ENCODE results near the gene ADAM11.
A peak's percentile ranks its signal among the peaks of the same experiment; 100 is the strongest.
"Not testable (repeated sequence)": the region's sequence is repeated elsewhere in the genome, so short reads cannot be mapped to it uniquely, and the experiment has no call there.

Gene ADAM11

GRCh38 chr17:44758414-44759085 lies at the start of gene ADAM11:
TSS of gene ADAM11 (plus strand) at chr17:44758988. CDS start at chr17:44759200, 212 bp downstream.
- no peaks in the 10 kb centered on the region for H3K9me3 ChIP-seq (ENCODE audit: control insufficient read depth, low read depth, low read length)
- H3K36me3 ChIP-seq (ENCODE audit: control insufficient read depth, low read depth, low read length): no peaks in the 10 kb centered on the region
- peak within 1 kb of the TSS; percentile 42 for H3K4me3 ChIP-seq (ENCODE audit: low read length)
- H3K4me1 ChIP-seq (ENCODE audit: control insufficient read depth, low read depth, low read length): no peaks in the 10 kb centered on the region
- H3K27me3 ChIP-seq (ENCODE audit: control insufficient read depth, insufficient read depth, low read length): peaks cover 36% of the 10 kb centered on the region
- no peak within 1 kb of the TSS for H3K9ac ChIP-seq (ENCODE audit: low read length)
- no peak within 1 kb of the TSS for H3K27ac ChIP-seq (ENCODE audit: low read length)

- H3K9me3 ChIP-seq (ENCODE audit: control insufficient read depth, low read depth, low read length): no peaks in the 10 kb centered on the region
- H3K36me3 ChIP-seq (ENCODE audit: control insufficient read depth, low read depth, low read length): peaks cover 19% of the 10 kb centered on the region
- H3K4me3 ChIP-seq (ENCODE audit: low read length): no peak overlapping the region
- H3K4me1 ChIP-seq (ENCODE audit: control insufficient read depth, low read depth, low read length): no peaks in the 10 kb centered on the region
- no peaks in the 10 kb centered on the region for H3K27me3 ChIP-seq (ENCODE audit: control insufficient read depth, insufficient read depth, low read length)
- no peak overlapping the region for H3K9ac ChIP-seq (ENCODE audit: low read length)
- H3K27ac ChIP-seq (ENCODE audit: low read length): no peak overlapping the region
These were observed 39.3 kb upstream of the ADAM11 start for GRCh38 chr17:44719444-44719843.

- Histone ChIP-seq H3K9ac (ENCODE audit: low read length) (no peak overlapping the region), H3K27me3 (ENCODE audit: control insufficient read depth, insufficient read depth, low read length) (no peaks in the 10 kb centered on the region), H3K4me1 (ENCODE audit: control insufficient read depth, low read depth, low read length) (no peaks in the 10 kb centered on the region), H3K36me3 (ENCODE audit: control insufficient read depth, low read depth, low read length) (peaks cover 19% of the 10 kb centered on the region), H3K4me3 (ENCODE audit: low read length) (no peak overlapping the region), H3K27ac (ENCODE audit: low read length) (no peak overlapping the region), H3K9me3 (ENCODE audit: control insufficient read depth, low read depth, low read length) (no peaks in the 10 kb centered on the region)
These were observed 36.5 kb upstream of the ADAM11 start for GRCh38 chr17:44722254-44722653.

GRCh38 chr17:44726121-44726520 lies 32.7 kb upstream of the ADAM11 start:
- peaks cover 33% of the 10 kb centered on the region for H3K36me3 ChIP-seq (ENCODE audit: control insufficient read depth, low read depth, low read length)
- H3K9me3 ChIP-seq (ENCODE audit: control insufficient read depth, low read depth, low read length): not testable (repeated sequence)

GRCh38 chr17:44733753-44734152 lies 25.0 kb upstream of the ADAM11 start:
- no peak overlapping the region for H3K27ac ChIP-seq (ENCODE audit: low read length)
- peaks cover 34% of the 10 kb centered on the region for H3K36me3 ChIP-seq (ENCODE audit: control insufficient read depth, low read depth, low read length)
- H3K9me3 ChIP-seq (ENCODE audit: control insufficient read depth, low read depth, low read length): no peaks in the 10 kb centered on the region
- no peak overlapping the region for H3K4me3 ChIP-seq (ENCODE audit: low read length)
- no peaks in the 10 kb centered on the region for H3K4me1 ChIP-seq (ENCODE audit: control insufficient read depth, low read depth, low read length)
- H3K27me3 ChIP-seq (ENCODE audit: control insufficient read depth, insufficient read depth, low read length): no peaks in the 10 kb centered on the region
- no peak overlapping the region for H3K9ac ChIP-seq (ENCODE audit: low read length)

More at GRCh38 chr17:44726121-44726520, 32.7 kb upstream of the ADAM11 start:
- H3K27me3 ChIP-seq (ENCODE audit: control insufficient read depth, insufficient read depth, low read length); H3K4me3 ChIP-seq (ENCODE audit: low read length); H3K27ac ChIP-seq (ENCODE audit: low read length); H3K9ac ChIP-seq (ENCODE audit: low read length); H3K4me1 ChIP-seq (ENCODE audit: control insufficient read depth, low read depth, low read length): not testable (repeated sequence)

- Histone ChIP-seq H3K27me3 (ENCODE audit: control insufficient read depth, insufficient read depth, low read length) (no peaks in the 10 kb centered on the region), H3K9me3 (ENCODE audit: control insufficient read depth, low read depth, low read length) (no peaks in the 10 kb centered on the region), H3K4me3 (ENCODE audit: low read length) (no peak overlapping the region), H3K36me3 (ENCODE audit: control insufficient read depth, low read depth, low read length) (peaks cover 34% of the 10 kb centered on the region), H3K27ac (ENCODE audit: low read length) (no peak overlapping the region), H3K4me1 (ENCODE audit: control insufficient read depth, low read depth, low read length) (no peaks in the 10 kb centered on the region), H3K9ac (ENCODE audit: low read length) (no peak overlapping the region)
These were observed 24.5 kb upstream of the ADAM11 start for GRCh38 chr17:44734272-44734671.

GRCh38 chr17:44736551-44737240 lies 22.1 kb upstream of the ADAM11 start:
- Histone ChIP-seq H3K9me3 (ENCODE audit: control insufficient read depth, low read depth, low read length) (no peaks in the 10 kb centered on the region), H3K4me3 (ENCODE audit: low read length) (no peak overlapping the region), H3K36me3 (ENCODE audit: control insufficient read depth, low read depth, low read length) (peaks cover 27% of the 10 kb centered on the region), H3K4me1 (ENCODE audit: control insufficient read depth, low read depth, low read length) (no peaks in the 10 kb centered on the region), H3K9ac (ENCODE audit: low read length) (no peak overlapping the region), H3K27ac (ENCODE audit: low read length) (no peak overlapping the region), H3K27me3 (ENCODE audit: control insufficient read depth, insufficient read depth, low read length) (no peaks in the 10 kb centered on the region)

GRCh38 chr17:44738214-44738906 lies 20.4 kb upstream of the ADAM11 start:
- no peaks in the 10 kb centered on the region for H3K4me1 ChIP-seq (ENCODE audit: control insufficient read depth, low read depth, low read length)
- H3K9me3 ChIP-seq (ENCODE audit: control insufficient read depth, low read depth, low read length): no peaks in the 10 kb centered on the region
- H3K4me3 ChIP-seq (ENCODE audit: low read length): no peak overlapping the region
- H3K27me3 ChIP-seq (ENCODE audit: control insufficient read depth, insufficient read depth, low read length): no peaks in the 10 kb centered on the region
- H3K36me3 ChIP-seq (ENCODE audit: control insufficient read depth, low read depth, low read length): peaks cover 27% of the 10 kb centered on the region
- no peak overlapping the region for H3K9ac ChIP-seq (ENCODE audit: low read length)
- no peak overlapping the region for H3K27ac ChIP-seq (ENCODE audit: low read length)

- H3K27me3 ChIP-seq (ENCODE audit: control insufficient read depth, insufficient read depth, low read length): no peaks in the 10 kb centered on the region
- H3K4me1 ChIP-seq (ENCODE audit: control insufficient read depth, low read depth, low read length): no peaks in the 10 kb centered on the region
- H3K27ac ChIP-seq (ENCODE audit: low read length): no peak overlapping the region
- H3K9ac ChIP-seq (ENCODE audit: low read length): no peak overlapping the region
- H3K9me3 ChIP-seq (ENCODE audit: control insufficient read depth, low read depth, low read length): no peaks in the 10 kb centered on the region
- no peak overlapping the region for H3K4me3 ChIP-seq (ENCODE audit: low read length)
- peaks cover 18% of the 10 kb centered on the region for H3K36me3 ChIP-seq (ENCODE audit: control insufficient read depth, low read depth, low read length)
These were observed 17.5 kb upstream of the ADAM11 start for GRCh38 chr17:44741316-44741715.

- Histone ChIP-seq H3K27me3 (ENCODE audit: control insufficient read depth, insufficient read depth, low read length) (no peaks in the 10 kb centered on the region), H3K4me1 (ENCODE audit: control insufficient read depth, low read depth, low read length) (no peaks in the 10 kb centered on the region), H3K4me3 (ENCODE audit: low read length) (no peak overlapping the region), H3K9ac (ENCODE audit: low read length) (no peak overlapping the region), H3K36me3 (ENCODE audit: control insufficient read depth, low read depth, low read length) (peaks cover 25% of the 10 kb centered on the region), H3K9me3 (ENCODE audit: control insufficient read depth, low read depth, low read length) (no peaks in the 10 kb centered on the region), H3K27ac (ENCODE audit: low read length) (no peak overlapping the region)
These were observed 13.5 kb upstream of the ADAM11 start for GRCh38 chr17:44745301-44745700.

GRCh38 chr17:44745738-44746137 lies 13.1 kb upstream of the ADAM11 start:
- not testable (repeated sequence) for H3K27ac ChIP-seq (ENCODE audit: low read length); H3K9me3 ChIP-seq (ENCODE audit: control insufficient read depth, low read depth, low read length); H3K4me1 ChIP-seq (ENCODE audit: control insufficient read depth, low read depth, low read length); H3K4me3 ChIP-seq (ENCODE audit: low read length); H3K9ac ChIP-seq (ENCODE audit: low read length); H3K27me3 ChIP-seq (ENCODE audit: control insufficient read depth, insufficient read depth, low read length)
- peaks cover 28% of the 10 kb centered on the region for H3K36me3 ChIP-seq (ENCODE audit: control insufficient read depth, low read depth, low read length)

All from iPS-18a (cell line).